Loucy (cell line): ENCODE results near the gene RANBP9.
A peak's percentile ranks its signal among the peaks of the same experiment; 100 is the strongest.

Source experiments
- H2AFZ ChIP-seq: fragments of 200-600 bp; sonication (generic); 2 replicates; pipeline ENCODE4 v1.6.0; 2016; ENCODE audit warnings: antibody characterized with exemption, mild to moderate bottlenecking, low read length, moderate library complexity
- H3F3A ChIP-seq: fragments of 200-600 bp; 2 replicates; pipeline ENCODE4 v1.6.0; 2016; ENCODE audit warnings: antibody characterized with exemption, low read depth, mild to moderate bottlenecking
- H3K27me3 ChIP-seq: fragments of 200-600 bp; sonication (generic); 2 replicates; pipeline ENCODE4 v1.6.1; 2014; ENCODE audit warnings: low read length, mild to moderate bottlenecking; ENCODE audit not compliant: insufficient read depth, poor library complexity, severe bottlenecking
- H3K36me3 ChIP-seq: fragments of 200-600 bp; sonication (generic); 2 replicates; pipeline ENCODE4 v1.6.1; 2016; ENCODE audit warnings: low read length; ENCODE audit not compliant: insufficient read depth
- H3K4me1 ChIP-seq: fragments of 200-600 bp; sonication (generic); 2 replicates; pipeline ENCODE4 v1.5.1; 2014; ENCODE audit warnings: low read length, mild to moderate bottlenecking; ENCODE audit not compliant: insufficient read depth, poor library complexity, severe bottlenecking
- H3K4me2 ChIP-seq: fragments of 200-600 bp; sonication (generic); 2 replicates; pipeline ENCODE4 v1.6.0; 2014; ENCODE audit warnings: antibody characterized with exemption, low read length, low read depth, mild to moderate bottlenecking; ENCODE audit not compliant: poor library complexity, severe bottlenecking
- H3K4me3 ChIP-seq: fragments of 200-600 bp; sonication (generic); 2 replicates; pipeline ENCODE4 v1.5.1; 2014; ENCODE audit warnings: low read length, mild to moderate bottlenecking, mixed read lengths; ENCODE audit not compliant: poor library complexity, severe bottlenecking
- H3K79me2 ChIP-seq: fragments of 200-600 bp; sonication (generic); 2 replicates; pipeline ENCODE4 v1.6.1; 2014; ENCODE audit warnings: low read length; ENCODE audit not compliant: insufficient read depth
- H3K9ac ChIP-seq: fragments of 200-600 bp; sonication (generic); 2 replicates; pipeline ENCODE4 v1.6.0; 2014; ENCODE audit warnings: mild to moderate bottlenecking, low read depth, low read length, moderate library complexity; ENCODE audit not compliant: poor library complexity, severe bottlenecking
- H3K9me2 ChIP-seq: fragments of 200-600 bp; sonication (generic); replicated peaks from 2 replicates; pipeline ENCODE4 v1.6.1; 2016; ENCODE audit warnings: low read depth, low read length, mixed read lengths
- H3K9me3 ChIP-seq: fragments of 200-600 bp; sonication (generic); 2 replicates; pipeline ENCODE4 v1.6.1; 2014; ENCODE audit warnings: mild to moderate bottlenecking, antibody characterized with exemption, low read length, low read depth; ENCODE audit not compliant: insufficient read depth
- H4K20me1 ChIP-seq: fragments of 200-600 bp; sonication (generic); 2 replicates; pipeline ENCODE4 v1.6.0; 2014; ENCODE audit warnings: antibody characterized with exemption, low read length, mild to moderate bottlenecking; ENCODE audit not compliant: insufficient read depth, poor library complexity, severe bottlenecking
- EZH2phosphoT487 ChIP-seq: fragments of 200-600 bp; IDR thresholded peaks from 2 replicates; pipeline ENCODE4 v1.6.1; 2018; ENCODE audit warnings: antibody characterized with exemption, mild to moderate bottlenecking, moderate library complexity, borderline replicate concordance
- TF ChIP-seq, protein P1 (sequence below): fragments of 200-600 bp; sonication (generic); conservative IDR thresholded peaks from 2 replicates; pipeline ENCODE4 v1.5.1; 2014; ENCODE audit warnings: mild to moderate bottlenecking, antibody characterized with exemption, low read length

The RANBP9 gene

DNA sequence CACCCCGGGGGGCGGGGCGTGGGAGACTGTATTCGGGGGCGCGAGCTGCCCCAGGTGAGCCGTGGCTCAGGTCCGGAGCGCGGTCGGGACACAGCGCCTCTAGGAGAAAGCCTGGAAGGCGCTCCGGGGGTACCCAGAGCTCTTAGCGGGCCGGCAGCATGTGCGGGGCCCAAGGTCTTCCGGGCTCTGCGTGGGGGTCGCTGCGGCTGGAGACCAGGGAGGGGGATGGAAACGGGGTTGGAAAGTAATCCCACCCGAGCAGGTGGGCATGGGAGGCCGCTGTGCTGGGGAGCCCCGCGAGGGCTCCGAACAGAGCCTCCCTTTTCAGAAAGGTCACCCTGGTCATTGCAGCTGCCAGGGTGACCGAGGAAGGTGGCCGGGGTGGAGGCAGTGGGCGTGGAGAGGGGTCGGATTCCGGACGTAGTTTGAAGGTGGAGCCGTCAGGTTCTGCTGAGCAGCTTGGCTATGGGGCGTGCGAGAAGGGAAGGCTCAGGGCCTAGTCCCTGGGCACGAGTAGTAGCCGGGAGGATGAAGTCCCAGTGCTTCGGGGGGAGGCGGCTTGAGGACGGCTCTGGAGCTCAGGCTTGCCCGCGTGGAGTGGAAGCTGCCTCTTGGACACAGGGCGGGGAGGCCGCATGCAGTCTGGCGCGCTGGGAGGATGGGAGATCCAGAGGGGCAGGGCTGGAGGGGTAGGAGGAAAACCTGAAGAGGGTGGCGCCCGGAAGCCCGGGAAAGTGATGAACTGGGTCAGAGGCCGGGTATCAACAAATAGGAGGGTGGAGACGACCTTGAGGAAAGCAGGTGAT is 136.9 kb downstream of the RANBP9 start, which contains the start of gene SIRT5:
Gene SIRT5 (plus strand): TSS at position 31 of the 806 bp plus-strand sequence. CDS start 9,510 bp downstream, outside the sequence.
- peaks cover 17% of the 10 kb centered on the region for H3K79me2 ChIP-seq
- peak within 1 kb of the TSS; percentile 78 for H3K4me3 ChIP-seq
- no peaks in the 10 kb centered on the region for H3K27me3 ChIP-seq
- H2AFZ ChIP-seq: peak within 1 kb of the TSS; percentile 81
- no peaks in the 10 kb centered on the region for H3K9me2 ChIP-seq
- H3F3A ChIP-seq: no peaks in the 10 kb centered on the region
- H3K36me3 ChIP-seq: no peaks in the 10 kb centered on the region
- TF ChIP-seq EZH2phosphoT487: no peak
- TF ChIP-seq, protein P1, sequence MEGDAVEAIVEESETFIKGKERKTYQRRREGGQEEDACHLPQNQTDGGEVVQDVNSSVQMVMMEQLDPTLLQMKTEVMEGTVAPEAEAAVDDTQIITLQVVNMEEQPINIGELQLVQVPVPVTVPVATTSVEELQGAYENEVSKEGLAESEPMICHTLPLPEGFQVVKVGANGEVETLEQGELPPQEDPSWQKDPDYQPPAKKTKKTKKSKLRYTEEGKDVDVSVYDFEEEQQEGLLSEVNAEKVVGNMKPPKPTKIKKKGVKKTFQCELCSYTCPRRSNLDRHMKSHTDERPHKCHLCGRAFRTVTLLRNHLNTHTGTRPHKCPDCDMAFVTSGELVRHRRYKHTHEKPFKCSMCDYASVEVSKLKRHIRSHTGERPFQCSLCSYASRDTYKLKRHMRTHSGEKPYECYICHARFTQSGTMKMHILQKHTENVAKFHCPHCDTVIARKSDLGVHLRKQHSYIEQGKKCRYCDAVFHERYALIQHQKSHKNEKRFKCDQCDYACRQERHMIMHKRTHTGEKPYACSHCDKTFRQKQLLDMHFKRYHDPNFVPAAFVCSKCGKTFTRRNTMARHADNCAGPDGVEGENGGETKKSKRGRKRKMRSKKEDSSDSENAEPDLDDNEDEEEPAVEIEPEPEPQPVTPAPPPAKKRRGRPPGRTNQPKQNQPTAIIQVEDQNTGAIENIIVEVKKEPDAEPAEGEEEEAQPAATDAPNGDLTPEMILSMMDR: no peak
- peak within 1 kb of the TSS; percentile 89 for H3K9ac ChIP-seq
- H3K4me1 ChIP-seq: peaks cover 15% of the 10 kb centered on the region
- H3K9me3 ChIP-seq: no peaks in the 10 kb centered on the region
- H4K20me1 ChIP-seq: no peaks in the 10 kb centered on the region
- peak within 1 kb of the TSS; percentile 99 for H3K4me2 ChIP-seq

DNA sequence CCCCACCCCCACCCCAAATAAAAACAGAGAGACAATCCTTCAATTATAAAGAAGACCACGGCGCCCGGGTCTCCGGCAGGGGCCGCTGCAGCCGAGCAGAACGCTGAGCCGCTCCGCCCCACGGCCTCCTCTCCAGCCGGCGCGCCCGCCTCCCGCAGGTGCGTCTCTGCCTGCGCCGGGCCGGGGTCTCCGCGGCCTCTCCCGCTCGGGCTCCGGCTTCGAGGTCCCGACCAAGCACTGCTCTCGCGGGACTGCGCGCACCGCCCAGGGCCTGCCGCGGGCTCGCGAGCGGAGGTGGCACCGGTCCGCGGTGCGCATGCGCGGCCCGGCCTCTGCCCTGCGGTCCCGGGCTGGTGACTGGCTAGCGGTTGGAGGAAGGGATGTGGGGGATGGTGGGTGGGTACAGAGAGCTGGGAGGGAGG is 137.5 kb downstream of the RANBP9 start:
- peak overlapping the region; percentile 89 for H3K9ac ChIP-seq

DNA sequence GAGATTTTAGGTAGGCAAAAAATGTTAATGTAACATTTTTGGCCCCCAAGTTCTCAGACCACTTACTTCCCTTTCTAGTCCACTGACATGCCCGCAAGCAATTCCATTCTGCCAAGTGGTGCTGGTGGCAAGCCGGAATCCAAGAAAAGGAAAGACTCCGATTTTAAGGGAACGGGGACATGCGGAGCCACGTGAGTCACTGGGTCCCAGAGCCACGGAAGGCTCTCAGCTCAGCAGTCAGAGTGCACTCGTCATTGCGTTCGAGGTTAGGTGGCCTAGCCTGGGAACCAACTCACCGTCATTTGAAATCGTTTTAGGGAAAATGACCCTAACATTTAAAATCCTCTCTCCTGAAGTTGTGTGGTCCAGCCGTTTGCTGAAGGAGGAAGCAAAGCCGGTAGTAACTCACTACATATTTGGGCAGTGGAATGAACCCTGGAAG is 137.9 kb downstream of the RANBP9 start:
- H2AFZ ChIP-seq: peak overlapping the region; percentile 61; the same call in 1 of the 2 replicates
- TF ChIP-seq EZH2phosphoT487: no peak
- TF ChIP-seq, protein P1: no peak
- H3K4me3 ChIP-seq: peak overlapping the region; percentile 78
- no peaks in the 10 kb centered on the region for H3K36me3 ChIP-seq
- H3K4me2 ChIP-seq: peak overlapping the region; percentile 99
- no peaks in the 10 kb centered on the region for H3F3A ChIP-seq
- H3K9me2 ChIP-seq: no peaks in the 10 kb centered on the region
- H3K9ac ChIP-seq: peak overlapping the region; percentile 89
- H4K20me1 ChIP-seq: no peaks in the 10 kb centered on the region
- no peaks in the 10 kb centered on the region for H3K9me3 ChIP-seq
- peaks cover 17% of the 10 kb centered on the region for H3K79me2 ChIP-seq
- H3K27me3 ChIP-seq: no peaks in the 10 kb centered on the region
- peaks cover 15% of the 10 kb centered on the region for H3K4me1 ChIP-seq

More for the DNA sequence above, 137.5 kb downstream of the RANBP9 start:
- Histone ChIP-seq H3K79me2 (peaks cover 17% of the 10 kb centered on the region), H3K9me3 (no peaks in the 10 kb centered on the region), H3F3A (no peaks in the 10 kb centered on the region), H3K4me2 (peak overlapping the region; percentile 99), H2AFZ (peak overlapping the region; percentile 81), H3K4me3 (peak overlapping the region; percentile 78), H4K20me1 (no peaks in the 10 kb centered on the region), H3K9me2 (no peaks in the 10 kb centered on the region), H3K27me3 (no peaks in the 10 kb centered on the region), H3K4me1 (peaks cover 15% of the 10 kb centered on the region), H3K36me3 (no peaks in the 10 kb centered on the region)
- TF ChIP-seq EZH2phosphoT487: no peak
- TF ChIP-seq, protein P1: peak; percentile 49
